Tibial nerve (tissue), 4 donors: ENCODE data around the gene TTC29. TPM values are rescaled to one million over a fixed set of nuclear protein-coding genes. Genes with fewer than 3 reads are reported as not detected.

Experiments used
- DNase-seq, 2 donors: peaks; one replicate each; pipeline ENCODE4 v3.0.0-alpha.2; 2019; ENCODE audit warnings: low spot score in 2 of 2
- H3K27ac ChIP-seq, 4 donors: fragments of 200-600 bp; sonication (generic) in 3 of 4; one replicate each; pipeline ENCODE4 v1.5.1; 2017 to 2019; ENCODE audit warnings: mild to moderate bottlenecking in 1 of 4
- H3K27me3 ChIP-seq, 2 donors: fragments of 200-600 bp; sonication (generic) in 1 of 2; one replicate each; pipeline versions ENCODE4 v1.5.1 to v1.6.0; 2017 to 2019
- H3K36me3 ChIP-seq, 3 donors: fragments of 200-600 bp; sonication (generic); one replicate each; pipeline ENCODE4 v1.5.1; 2018 to 2019
- H3K4me1 ChIP-seq, 4 donors: fragments of 200-600 bp; sonication (generic) in 3 of 4; one replicate each; pipeline ENCODE4 v1.5.1; 2017 to 2019
- H3K4me3 ChIP-seq, 4 donors: fragments of 200-600 bp; sonication (generic) in 3 of 4; one replicate each; pipeline ENCODE4 v1.5.1; 2017 to 2019; ENCODE audit warnings: mild to moderate bottlenecking in 1 of 4, moderate library complexity in 1 of 4
- H3K9me3 ChIP-seq, 4 donors: fragments of 200-600 bp; sonication (generic) in 3 of 4; one replicate each; pipeline ENCODE4 v1.5.1; 2017 to 2019
- EP300 ChIP-seq, 2 donors: sonication (generic); formaldehyde crosslinking; IDR thresholded peaks; one replicate each; pipeline ENCODE4 v1.6.1; 2017; ENCODE audit warnings: antibody characterized with exemption in 2 of 2, mild to moderate bottlenecking in 1 of 2
- POLR2A ChIP-seq, 2 donors: fragments of 450-650 bp; IDR thresholded peaks; one replicate each; pipeline ENCODE4 v1.6.1; 2017; ENCODE audit warnings: antibody characterized with exemption in 2 of 2, mild to moderate bottlenecking in 2 of 2, moderate library complexity in 2 of 2
- WGBS, 2 donors: methylation state at CpG; one replicate each; pipeline ENCODE4 v1.1.5; 2018; 5-methylcytosine and 5-hydroxymethylcytosine counted together
- total RNA-seq, 4 donors: library from RNA; depleted of rRNA; stranded (reverse); fragments of >200 nt; gene quantifications; one replicate each; pipeline ENCODE4 v1.1.0, GENCODE V29; 2016
- TF ChIP-seq, protein P1 (sequence below), 5 experiments: fragments of 200-600 bp in 3 of 5; fragments of 450-650 bp in 2 of 5; sonication (generic) in 3 of 5; IDR thresholded peaks; one replicate each; pipeline ENCODE4 v1.5.1; 2016 to 2019; ENCODE audit warnings: antibody characterized with exemption in 5 of 5, mild to moderate bottlenecking in 3 of 5, moderate library complexity in 2 of 5

TTC29 gene
- total RNA-seq, 4 donors from 2014 or later = not detected

DNA sequence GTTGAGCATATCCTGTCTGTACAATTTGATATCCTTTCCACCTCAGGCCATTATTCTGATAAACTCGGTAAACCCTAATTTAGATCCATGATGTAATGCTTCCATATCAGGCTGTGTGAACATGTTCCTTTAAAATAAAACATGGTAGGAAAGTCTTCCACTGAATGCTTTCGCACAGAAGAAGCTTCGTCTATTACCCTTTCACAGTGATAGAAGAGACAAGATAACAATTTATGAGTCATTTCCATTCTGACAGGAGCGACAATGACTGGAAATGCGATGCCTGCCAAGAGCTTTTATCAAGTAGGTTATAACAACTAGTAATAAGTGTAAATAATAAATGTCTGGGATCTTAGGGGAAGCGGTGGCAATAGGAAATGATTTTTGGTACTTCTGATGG lies 98.8 kb downstream of the TTC29 start:
- Histone ChIP-seq H3K9me3 (no peaks in the 10 kb centered on the region), H3K36me3 (no peaks in the 10 kb centered on the region), H3K4me1 (no peaks in the 10 kb centered on the region), H3K27ac (no peak overlapping the region), H3K4me3 (no peak overlapping the region), H3K27me3 (no peaks in the 10 kb centered on the region)
- 77 to 79% methylated on average over 6 of the region's 6 CpGs for WGBS, 2 donors
- TF ChIP-seq EP300 (IDR thresholded peaks at IDR 0.05) = no peak
- TF ChIP-seq, protein P1, sequence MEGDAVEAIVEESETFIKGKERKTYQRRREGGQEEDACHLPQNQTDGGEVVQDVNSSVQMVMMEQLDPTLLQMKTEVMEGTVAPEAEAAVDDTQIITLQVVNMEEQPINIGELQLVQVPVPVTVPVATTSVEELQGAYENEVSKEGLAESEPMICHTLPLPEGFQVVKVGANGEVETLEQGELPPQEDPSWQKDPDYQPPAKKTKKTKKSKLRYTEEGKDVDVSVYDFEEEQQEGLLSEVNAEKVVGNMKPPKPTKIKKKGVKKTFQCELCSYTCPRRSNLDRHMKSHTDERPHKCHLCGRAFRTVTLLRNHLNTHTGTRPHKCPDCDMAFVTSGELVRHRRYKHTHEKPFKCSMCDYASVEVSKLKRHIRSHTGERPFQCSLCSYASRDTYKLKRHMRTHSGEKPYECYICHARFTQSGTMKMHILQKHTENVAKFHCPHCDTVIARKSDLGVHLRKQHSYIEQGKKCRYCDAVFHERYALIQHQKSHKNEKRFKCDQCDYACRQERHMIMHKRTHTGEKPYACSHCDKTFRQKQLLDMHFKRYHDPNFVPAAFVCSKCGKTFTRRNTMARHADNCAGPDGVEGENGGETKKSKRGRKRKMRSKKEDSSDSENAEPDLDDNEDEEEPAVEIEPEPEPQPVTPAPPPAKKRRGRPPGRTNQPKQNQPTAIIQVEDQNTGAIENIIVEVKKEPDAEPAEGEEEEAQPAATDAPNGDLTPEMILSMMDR (IDR thresholded peaks at IDR 0.05) = no peak
- no peak for TF ChIP-seq POLR2A (IDR thresholded peaks at IDR 0.05)
- no peak for DNase-seq

DNA sequence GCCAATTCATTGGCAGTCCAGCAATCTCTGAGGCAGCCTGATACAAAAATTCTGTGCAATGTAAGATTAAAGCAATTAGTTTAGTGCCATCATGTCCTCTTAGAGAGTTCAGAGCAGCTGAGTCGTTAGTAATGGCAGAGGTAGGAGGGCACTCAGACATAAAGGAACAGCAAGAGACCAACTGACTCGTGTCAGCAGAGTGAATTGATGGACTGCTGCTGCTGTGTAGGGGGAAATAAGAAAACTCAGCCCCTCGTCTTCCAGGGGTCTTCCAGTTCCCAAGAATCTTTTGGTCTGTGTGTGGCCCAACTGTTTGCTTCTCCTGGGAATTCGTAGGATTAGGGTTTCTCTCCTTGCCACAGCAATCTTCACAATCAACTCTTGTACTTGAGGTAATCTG lies 100.9 kb downstream of the TTC29 start:
- WGBS, 2 donors = 29 to 39% methylated on average over 4 of the region's 4 CpGs
- DNase-seq = no peak
- no peaks in the 10 kb centered on the region for H3K4me1 ChIP-seq
- H3K9me3 ChIP-seq = no peaks in the 10 kb centered on the region
- H3K4me3 ChIP-seq = no peak overlapping the region
- no peak overlapping the region for H3K27ac ChIP-seq
- TF ChIP-seq POLR2A (IDR thresholded peaks at IDR 0.05) (no peak), EP300 (IDR thresholded peaks at IDR 0.05) (no peak)
- TF ChIP-seq, protein P1 (IDR thresholded peaks at IDR 0.05) = no peak
- no peaks in the 10 kb centered on the region for H3K36me3 ChIP-seq
- H3K27me3 ChIP-seq = no peaks in the 10 kb centered on the region

DNA sequence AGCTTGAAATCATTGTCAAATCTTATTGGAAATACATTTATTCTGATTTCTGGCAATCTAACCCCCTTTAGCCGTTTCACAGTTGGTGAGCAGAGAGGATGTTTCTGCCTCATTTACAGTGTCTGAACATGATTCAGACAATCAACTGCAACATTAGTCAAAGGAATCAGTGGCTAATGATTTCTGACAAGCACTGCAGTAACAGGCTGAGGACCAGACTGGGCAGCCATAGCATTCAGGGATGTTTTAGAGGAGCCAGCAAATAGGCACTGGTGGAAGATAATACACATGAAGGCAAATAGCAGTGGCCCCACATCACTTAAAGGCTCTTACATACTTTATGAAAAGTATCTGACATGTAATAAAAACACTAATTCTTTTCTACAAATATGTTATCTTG lies 102.8 kb downstream of the TTC29 start:
- H3K4me3 ChIP-seq = no peak overlapping the region
- WGBS, 2 donors = 84 to 93% methylated on average over 1 of the region's 1 CpG
- no peaks in the 10 kb centered on the region for H3K27me3 ChIP-seq
- H3K9me3 ChIP-seq = no peaks in the 10 kb centered on the region
- no peaks in the 10 kb centered on the region for H3K4me1 ChIP-seq
- H3K27ac ChIP-seq = no peak overlapping the region
- no peak for TF ChIP-seq POLR2A (IDR thresholded peaks at IDR 0.05)
- no peak for TF ChIP-seq EP300 (IDR thresholded peaks at IDR 0.05)
- TF ChIP-seq, protein P1 (IDR thresholded peaks at IDR 0.05) = no peak
- DNase-seq = no peak
- no peaks in the 10 kb centered on the region for H3K36me3 ChIP-seq

DNA sequence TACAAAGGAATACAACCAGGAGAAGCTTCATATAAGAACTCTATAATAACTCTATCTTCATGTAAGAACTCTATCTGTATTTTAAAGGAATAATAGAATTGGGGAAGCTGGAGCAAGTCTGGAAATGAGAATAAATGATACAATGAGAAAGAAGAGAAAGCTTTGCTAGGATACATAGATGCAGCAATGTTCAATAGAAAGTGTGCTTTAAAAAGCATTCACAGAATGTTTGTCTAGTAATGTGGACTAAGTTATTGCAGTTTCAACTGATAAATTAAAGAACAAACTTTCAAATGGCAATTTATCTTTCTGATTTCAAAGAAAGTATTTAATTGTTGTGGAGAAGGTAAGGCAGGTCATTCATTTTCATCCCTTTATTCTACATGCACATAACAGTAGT lies 104.9 kb downstream of the TTC29 start:
- TF ChIP-seq EP300 (IDR thresholded peaks at IDR 0.05) = no peak
- TF ChIP-seq, protein P1 (IDR thresholded peaks at IDR 0.05) = no peak
- TF ChIP-seq POLR2A (IDR thresholded peaks at IDR 0.05) = no peak
- H3K4me3 ChIP-seq = no peak overlapping the region
- no peaks in the 10 kb centered on the region for H3K36me3 ChIP-seq
- H3K27ac ChIP-seq = no peak overlapping the region
- H3K4me1 ChIP-seq = no peaks in the 10 kb centered on the region
- H3K9me3 ChIP-seq = no peaks in the 10 kb centered on the region
- DNase-seq = no peak
- H3K27me3 ChIP-seq = no peaks in the 10 kb centered on the region

DNA sequence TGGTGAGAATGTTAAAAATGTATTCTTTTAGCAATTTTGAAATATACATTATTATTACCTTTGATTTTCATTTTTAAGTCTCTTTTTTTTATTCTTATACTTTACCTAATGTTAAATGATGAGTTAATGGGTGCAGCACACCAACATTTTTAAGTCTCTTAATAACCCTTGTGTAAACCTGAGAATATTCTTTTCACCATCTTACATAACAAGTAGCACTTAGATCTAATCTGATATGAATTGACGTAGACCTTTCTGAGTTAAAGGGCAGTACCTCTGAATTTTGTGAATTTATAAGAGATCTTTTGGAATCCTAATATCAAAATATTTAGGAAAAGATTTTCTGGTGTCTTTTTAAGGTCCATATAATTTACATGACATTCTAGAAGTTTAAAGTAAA lies 110.6 kb downstream of the TTC29 start:
- no peak for DNase-seq
- 88 to 93% methylated on average over 1 of the region's 1 CpG for WGBS, 2 donors
- Histone ChIP-seq H3K27me3 (no peaks in the 10 kb centered on the region), H3K27ac (no peak overlapping the region), H3K4me3 (no peak overlapping the region), H3K36me3 (no peaks in the 10 kb centered on the region), H3K9me3 (no peaks in the 10 kb centered on the region), H3K4me1 (no peaks in the 10 kb centered on the region)
- TF ChIP-seq, protein P1 (IDR thresholded peaks at IDR 0.05) = no peak
- TF ChIP-seq EP300 (IDR thresholded peaks at IDR 0.05) = no peak
- TF ChIP-seq POLR2A (IDR thresholded peaks at IDR 0.05) = no peak
